HEK293 (cell line): ENCODE results near the gene TNFRSF18.

Experiments used
- CTCF ChIA-PET: fragments of 350-600 bp; formaldehyde crosslinking; extraction: SDS; loops from one replicate; lab custom pipeline; 2021; ENCODE audit warnings: antibody characterized with exemption; lab: Yijun Ruan, JAX
- POLR2A ChIA-PET: fragments of 300-600 bp; formaldehyde crosslinking; extraction: SDS; loops from one replicate; lab custom pipeline; 2020; ENCODE audit warnings: antibody characterized with exemption, inconsistent platforms; lab: Yijun Ruan, JAX
- H3K27ac ChIP-seq: fragments of 200-500 bp; sonication (Bioruptor generic); 2 replicates; pipeline ENCODE4 v1.5.1; 2014; ENCODE audit warnings: low read depth, low read length, control low read depth, inconsistent platforms; ENCODE audit errors: extremely low read depth
- H3K36me3 ChIP-seq, 2 experiments: fragments of 200-500 bp in 1 of 2; sonication (Bioruptor generic) in 1 of 2; 1 replicate in 1 of 2; 2 replicates in 1 of 2; pipeline ENCODE4 v1.5.1; 2014 to 2017; ENCODE audit warnings: inconsistent platforms in 2 of 2, low read length in 2 of 2; ENCODE audit not compliant: control insufficient read depth in 2 of 2, insufficient read depth in 1 of 2
- H3K4me1 ChIP-seq: fragments of 200-500 bp; sonication (Bioruptor generic); 2 replicates; pipeline ENCODE4 v1.5.1; 2014; ENCODE audit warnings: mild to moderate bottlenecking, low read length, inconsistent platforms; ENCODE audit not compliant: control insufficient read depth, insufficient read depth
- H3K4me3 ChIP-seq: 2 replicates; pipeline ENCODE4 v1.5.1; 2011; ENCODE audit warnings: low read depth, mild to moderate bottlenecking, control low read depth, low read length, moderate library complexity
- H3K9me3 ChIP-seq: fragments of 200-500 bp; sonication (Bioruptor generic); 2 replicates; pipeline ENCODE4 v1.5.1; 2014; ENCODE audit warnings: low read depth, low read length, inconsistent platforms; ENCODE audit not compliant: control insufficient read depth, insufficient read depth
- CTCF ChIP-seq: fragments of 450-650 bp; formaldehyde crosslinking; IDR thresholded peaks from 2 replicates; pipeline ENCODE4 v1.5.1; 2016; ENCODE audit warnings: missing biosample characterization, missing genetic modification characterization
- EGR2 ChIP-seq: fragments of 450-650 bp; formaldehyde crosslinking; IDR thresholded peaks from 2 replicates; pipeline ENCODE4 v1.5.1; 2016; ENCODE audit warnings: low read depth, missing biosample characterization, missing genetic modification characterization
- HOXD13 ChIP-seq: sonication (generic); formaldehyde crosslinking; IDR thresholded peaks from 2 replicates; pipeline ENCODE4 v1.8.0; 2022; ENCODE audit warnings: missing genetic modification reagents, borderline replicate concordance
- MEIS1 ChIP-seq: sonication (generic); formaldehyde crosslinking; IDR thresholded peaks from 2 replicates; pipeline ENCODE4 v1.8.1; 2022; ENCODE audit warnings: missing genetic modification reagents, mild to moderate bottlenecking, borderline replicate concordance
- OSR2 ChIP-seq: fragments of 450-650 bp; formaldehyde crosslinking; IDR thresholded peaks from 2 replicates; pipeline ENCODE4 v1.5.1; 2016; ENCODE audit warnings: missing biosample characterization, missing genetic modification characterization
- PRDM2 ChIP-seq: fragments of 450-650 bp; formaldehyde crosslinking; IDR thresholded peaks from 2 replicates; pipeline ENCODE4 v1.5.1; 2016; ENCODE audit warnings: missing biosample characterization, missing genetic modification characterization, borderline replicate concordance
- RBAK ChIP-seq: fragments of 450-650 bp; formaldehyde crosslinking; IDR thresholded peaks from 2 replicates; pipeline ENCODE4 v1.5.1; 2016; ENCODE audit warnings: missing biosample characterization, missing genetic modification characterization
- ZBTB20 ChIP-seq: fragments of 450-650 bp; formaldehyde crosslinking; IDR thresholded peaks from 2 replicates; pipeline ENCODE4 v1.5.1; 2016; ENCODE audit warnings: missing biosample characterization, missing genetic modification characterization
- ZFHX2 ChIP-seq: fragments of 450-650 bp; formaldehyde crosslinking; conservative IDR thresholded peaks from 2 replicates; pipeline ENCODE4 v1.5.1; 2016; ENCODE audit warnings: missing biosample characterization, missing genetic modification characterization
- ZNF391 ChIP-seq: fragments of 450-650 bp; formaldehyde crosslinking; IDR thresholded peaks from 2 replicates; pipeline ENCODE4 v1.5.1; 2016; ENCODE audit warnings: low read depth, missing biosample characterization, missing genetic modification characterization, borderline replicate concordance
- ZNF670 ChIP-seq: fragments of 450-650 bp; formaldehyde crosslinking; IDR thresholded peaks from 2 replicates; pipeline ENCODE4 v1.5.1; 2016; ENCODE audit warnings: missing biosample characterization, missing genetic modification characterization, low read depth
- ZNF707 ChIP-seq: fragments of 450-650 bp; formaldehyde crosslinking; IDR thresholded peaks from 2 replicates; pipeline ENCODE4 v1.5.1; 2016; ENCODE audit warnings: missing biosample characterization, missing genetic modification characterization
- ZNF768 ChIP-seq: fragments of 450-650 bp; formaldehyde crosslinking; IDR thresholded peaks from 2 replicates; pipeline ENCODE4 v1.5.1; 2018; ENCODE audit warnings: missing biosample characterization, mild to moderate bottlenecking, missing genetic modification characterization

TNFRSF18 gene

DNA sequence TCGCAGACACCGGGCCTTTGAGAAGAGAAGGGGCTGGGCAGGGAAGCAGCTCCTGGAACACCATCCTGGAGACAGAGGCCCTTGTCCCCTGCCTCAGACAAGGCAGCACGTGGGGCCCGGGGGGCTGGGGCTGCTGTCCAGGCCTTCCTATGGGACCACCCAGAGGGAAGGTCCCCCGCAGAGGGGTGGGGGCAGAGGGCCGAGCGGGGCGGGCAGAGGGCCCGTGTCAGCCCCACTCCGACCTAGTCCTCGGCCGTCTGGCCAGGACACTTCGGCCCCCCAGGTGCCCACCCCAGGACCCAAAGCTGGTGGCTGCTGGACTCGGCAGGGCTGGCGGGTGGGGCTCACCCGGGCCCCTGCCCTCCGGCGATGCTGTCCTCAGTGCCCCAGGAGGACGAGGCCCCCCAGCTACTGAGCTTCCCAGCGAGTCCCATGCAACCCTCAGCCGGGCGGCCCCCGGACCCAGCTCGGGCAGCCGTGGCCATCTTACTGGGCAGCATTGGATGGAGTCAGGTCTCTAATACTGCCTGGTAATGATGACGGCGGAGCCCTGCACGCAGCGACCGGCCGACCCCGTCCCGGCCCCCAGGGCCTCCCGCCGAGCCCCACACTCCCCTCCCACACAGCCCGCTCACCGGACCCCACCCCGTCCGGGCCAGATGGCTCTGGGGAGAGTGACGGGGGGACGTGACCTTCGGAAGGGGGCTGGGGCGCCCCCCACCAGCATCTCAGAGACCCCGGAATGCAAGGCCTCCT, 39.6 kb downstream of the TNFRSF18 start:
- TF ChIP-seq PRDM2 (tag by site-specific recombination) (no peak), CTCF (tag by site-specific recombination) (no peak), ZNF670 (no peak), RBAK (tag by site-specific recombination) (no peak), HOXD13 (CRISPR knock-in tag) (no peak), ZNF707 (no peak), MEIS1 (no peak)
- POLR2A ChIA-PET = no interaction called here

GRCh38 chr1:1165900-1166421, 40.4 kb downstream of the TNFRSF18 start:
- Histone ChIP-seq H3K27ac (no peak overlapping the region), H3K4me1 (no peaks in the 10 kb centered on the region), H3K9me3 (no peaks in the 10 kb centered on the region), H3K4me3 (no peak overlapping the region), H3K36me3 (no peaks in the 10 kb centered on the region)
- TF ChIP-seq ZNF768 (tag by site-specific recombination) = no peak
- no peak for TF ChIP-seq ZNF391
- TF ChIP-seq ZFHX2 (tag by site-specific recombination) = peak; percentile 61
- TF ChIP-seq EGR2 = peak; percentile 48; the same call in 1 of the 2 replicates
- ChIA-PET POLR2A (no interaction called here), CTCF (interaction anchor here (0.6 kb wide), 1 partner anchor 226 kb away, joined by 3 read pairs; no protein-coding TSS in a partner anchor)

More for the DNA sequence above, 39.6 kb downstream of the TNFRSF18 start:
- Histone ChIP-seq H3K36me3 (no peaks in the 10 kb centered on the region), H3K4me3 (no peak overlapping the region), H3K4me1 (no peaks in the 10 kb centered on the region), H3K27ac (no peak overlapping the region), H3K9me3 (no peaks in the 10 kb centered on the region)
- CTCF ChIA-PET = no interaction called here

DNA sequence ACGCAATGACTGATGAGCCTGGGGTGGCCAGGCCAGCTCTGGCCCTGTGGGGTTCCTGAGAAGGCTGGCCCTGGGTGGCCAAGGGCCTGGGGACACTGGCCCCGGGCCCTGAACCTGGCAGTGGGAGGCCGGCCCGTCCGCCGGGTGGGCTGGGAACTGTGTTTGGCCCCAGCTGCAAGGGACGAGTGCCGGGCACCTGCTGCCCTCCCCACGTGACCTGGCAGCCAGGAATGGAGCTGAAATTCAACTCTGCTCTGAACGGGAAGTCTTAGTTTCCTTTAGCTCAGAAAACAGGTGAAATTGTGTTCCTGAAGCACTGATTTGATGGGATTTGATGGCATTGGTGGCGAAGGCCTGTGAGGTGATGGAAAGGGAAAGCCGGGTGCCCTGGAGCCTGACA, 40.9 kb downstream of the TNFRSF18 start:
- Histone ChIP-seq H3K4me3 (no peak overlapping the region), H3K9me3 (no peaks in the 10 kb centered on the region)
- no peak for TF ChIP-seq OSR2 (tag by site-specific recombination)
- TF ChIP-seq ZBTB20 (tag by site-specific recombination) = no peak
- TF ChIP-seq, all 188 proteins: peak for 0
- CTCF ChIA-PET = interaction anchor here (0.6 kb wide), 1 partner anchor 225 kb away, joined by 3 read pairs; no protein-coding TSS in a partner anchor
- Histone ChIP-seq H3K36me3 (no peaks in the 10 kb centered on the region), H3K4me1 (no peaks in the 10 kb centered on the region), H3K27ac (no peak overlapping the region)
- POLR2A ChIA-PET = no interaction called here
